IMR-90 (cell line): ENCODE measurements around the gene RPTOR. TPM values are rescaled to one million over a fixed set of nuclear protein-coding genes. Genes with fewer than 3 reads are reported as not detected.
A peak's percentile ranks its signal among the peaks of the same experiment; 100 is the strongest.

Source experiments
- ATAC-seq: fragments of 200-7000 bp; cut with Tn5 transposase; 2 replicates; pipeline ENCODE4 v1.9.1; 2020; ENCODE audit warnings: low read depth, mild to moderate bottlenecking, moderate library complexity
- BruUV-seq: library from RNA; stranded (reverse); fragments of 400-500 nt; replicated peaks from 2 replicates; lab custom pipeline; 2021; lab: Mats Ljungman, UMichigan
- CTCF ChIA-PET: fragments of 300-600 bp; formaldehyde crosslinking; extraction: SDS; loops from one replicate; lab custom pipeline; 2021; ENCODE audit warnings: antibody characterized with exemption; lab: Yijun Ruan, JAX
- POLR2A ChIA-PET: fragments of 300-600 bp; sonication (Branson Sonifier 250); formaldehyde crosslinking; loops from one replicate; lab custom pipeline; 2022; ENCODE audit warnings: antibody characterized with exemption; ENCODE audit not compliant: unreplicated experiment; lab: Charles Lee
- DNase-seq: peaks from one replicate; pipeline ENCODE4 v3.0.0; 2013
- H2AFZ ChIP-seq: replicated peaks from 2 replicates; pipeline ENCODE3; 2013; ENCODE audit warnings: low read length, mild to moderate bottlenecking; ENCODE audit not compliant: poor library complexity
- H2AK5ac ChIP-seq: 2 replicates; pipeline ENCODE4 v1.6.1; 2013; ENCODE audit warnings: low read depth, low read length, inconsistent platforms
- H2AK9ac ChIP-seq: replicated peaks from 2 replicates; pipeline ENCODE3; 2013; ENCODE audit warnings: mild to moderate bottlenecking, low read depth, low read length, moderate library complexity; ENCODE audit not compliant: poor library complexity
- H2BK120ac ChIP-seq: 2 replicates; pipeline ENCODE4 v1.6.1; 2013; ENCODE audit warnings: low read depth, low read length, inconsistent platforms
- H2BK15ac ChIP-seq: 3 replicates; pipeline ENCODE4 v1.6.1; 2013; ENCODE audit warnings: low read depth, low read length, inconsistent platforms
- H2BK20ac ChIP-seq: 2 replicates; pipeline ENCODE4 v1.6.1; 2013; ENCODE audit warnings: low read depth, mild to moderate bottlenecking, inconsistent platforms, low read length, moderate library complexity
- H2BK5ac ChIP-seq: 2 replicates; pipeline ENCODE4 v1.6.1; 2013; ENCODE audit warnings: mild to moderate bottlenecking, low read depth, low read length, inconsistent platforms; ENCODE audit not compliant: poor library complexity, severe bottlenecking
- H3K14ac ChIP-seq: replicated peaks from 2 replicates; pipeline ENCODE4 v1.6.1; 2013; ENCODE audit warnings: low read depth, low read length, inconsistent platforms
- H3K18ac ChIP-seq: 2 replicates; pipeline ENCODE4 v1.6.1; 2013; ENCODE audit warnings: low read depth, low read length, control low read depth
- H3K23ac ChIP-seq: 2 replicates; pipeline ENCODE4 v1.6.1; 2013; ENCODE audit warnings: low read depth, low read length, inconsistent platforms
- H3K27ac ChIP-seq: 2 replicates; pipeline ENCODE4 v1.5.1; 2013; ENCODE audit warnings: mild to moderate bottlenecking, control low read depth, low read length; ENCODE audit not compliant: insufficient read depth
- H3K27me3 ChIP-seq: 2 replicates; pipeline ENCODE4 v1.6.1; 2013; ENCODE audit warnings: low read length; ENCODE audit not compliant: control insufficient read depth, insufficient read depth
- H3K36me3 ChIP-seq: 2 replicates; pipeline ENCODE4 v1.6.1; 2013; ENCODE audit warnings: low read length, mixed read lengths; ENCODE audit not compliant: control insufficient read depth, insufficient read depth
- H3K4ac ChIP-seq: 2 replicates; pipeline ENCODE4 v1.6.1; 2013; ENCODE audit warnings: low read depth, low read length, inconsistent platforms
- H3K4me1 ChIP-seq: 2 replicates; pipeline ENCODE4 v1.6.1; 2013; ENCODE audit warnings: low read length, mixed read lengths; ENCODE audit not compliant: control insufficient read depth, insufficient read depth
- H3K4me2 ChIP-seq: 2 replicates; pipeline ENCODE4 v1.6.1; 2013; ENCODE audit warnings: low read depth, mild to moderate bottlenecking, control low read depth, low read length, moderate library complexity
- H3K4me3 ChIP-seq: 2 replicates; pipeline ENCODE4 v1.5.1; 2013; ENCODE audit warnings: low read depth, mild to moderate bottlenecking, control low read depth, low read length, moderate library complexity; ENCODE audit not compliant: insufficient read depth
- H3K56ac ChIP-seq: 2 replicates; pipeline ENCODE4 v1.6.1; 2013; ENCODE audit warnings: low read length, inconsistent platforms; ENCODE audit not compliant: insufficient read depth; ENCODE audit errors: extremely low read depth
- H3K79me1 ChIP-seq, 2 experiments: 2 replicates each; pipeline ENCODE4 v1.6.1; 2013; ENCODE audit warnings: low read length in 2 of 2, inconsistent platforms in 1 of 2, low read depth in 1 of 2
- H3K9ac ChIP-seq: 2 replicates; pipeline ENCODE4 v1.6.1; 2013; ENCODE audit warnings: low read depth, low read length, control low read depth
- H3K9me1 ChIP-seq: 2 replicates; pipeline ENCODE4 v1.6.1; 2013; ENCODE audit warnings: low read length, inconsistent platforms; ENCODE audit not compliant: insufficient read depth
- H3K9me3 ChIP-seq: 2 replicates; pipeline ENCODE4 v1.6.1; 2013; ENCODE audit warnings: low read length; ENCODE audit not compliant: control insufficient read depth, insufficient read depth
- H4K20me1 ChIP-seq: 2 replicates; pipeline ENCODE4 v1.6.1; 2013; ENCODE audit warnings: low read length, inconsistent platforms; ENCODE audit not compliant: insufficient read depth
- H4K5ac ChIP-seq: 2 replicates; pipeline ENCODE4 v1.6.1; 2013; ENCODE audit warnings: mild to moderate bottlenecking, low read depth, low read length, control low read depth
- H4K8ac ChIP-seq, 2 experiments: 2 replicates each; pipeline ENCODE4 v1.6.1; 2013; ENCODE audit warnings: low read depth in 2 of 2, low read length in 2 of 2, control low read depth in 1 of 2, inconsistent platforms in 1 of 2
- H4K91ac ChIP-seq: 2 replicates; pipeline ENCODE4 v1.6.1; 2013; ENCODE audit warnings: low read depth, low read length, inconsistent platforms; ENCODE audit not compliant: insufficient read depth
- CEBPB ChIP-seq: IDR thresholded peaks from 2 replicates; pipeline ENCODE4 v1.6.1; 2012; ENCODE audit warnings: low read depth, low read length, improper control_type of control experiment
- CTCF ChIP-seq: conservative IDR thresholded peaks from 2 replicates; pipeline ENCODE4 v1.5.1; 2012; ENCODE audit warnings: mild to moderate bottlenecking, low read depth, low read length, improper control_type of control experiment
- WGBS, 2 experiments: methylation state at CpG; one replicate each; pipeline versions ENCODE4 v1.1.5 to v1.1.7; 2013; ENCODE audit warnings: missing lambda C conversion rate in 2 of 2; ENCODE audit not compliant: insufficient read length in 1 of 2; ENCODE audit errors: extremely low coverage in 2 of 2; 5-methylcytosine and 5-hydroxymethylcytosine counted together
- dilution Hi-C: fragments of 300-500 bp; cut with HindIII; formaldehyde crosslinking; loops from one replicate; pipeline ENCODE4 v1.14.3; 2018; ENCODE audit warnings: low sequenced_read_pairs; ENCODE audit not compliant: unreplicated experiment
- in situ Hi-C: fragments of 300-500 bp; cut with MboI; formaldehyde crosslinking; loops from 3 replicates; pipeline ENCODE4 v1.14.3; 2019; ENCODE audit warnings: low sequenced_read_pairs, inconsistent platforms, mixed read lengths
- intact Hi-C: fragments of 100-400 bp; cut with micrococcal nuclease; formaldehyde crosslinking; loops from 2 replicates; pipeline ENCODE4 v1.10.0; 2022
- polyA plus RNA-seq, 3 experiments: library from polyadenylated mRNA; depleted of rRNA; stranded (reverse); fragments of >200 nt; gene quantifications; 2 replicates each; pipeline ENCODE4 v1.2.3, GENCODE V29; 2012; ENCODE audit warnings: low replicate concordance in 1 of 3
- total RNA-seq: library from RNA; depleted of rRNA; stranded (reverse); fragments of >200 nt; gene quantifications from 2 replicates; pipeline ENCODE4 v1.2.3, GENCODE V29; 2012

Gene RPTOR
- total and polyA plus RNA-seq, 2 of the 4 experiments (the other 2 are of a cell fraction): 10.8 to 14.7 TPM

GRCh38 chr17:80673152-80673920 lies 128.7 kb downstream of the RPTOR start:
- Histone ChIP-seq H3K9me1 (peaks cover 10% of the 10 kb centered on the region), H4K8ac (no peak overlapping the region), H2BK5ac (no peak overlapping the region), H2AK9ac (no peak overlapping the region), H4K91ac (no peak overlapping the region), H3K23ac (peak overlapping the region; percentile 6; the same call in 1 of the 2 replicates), H3K4me2 (0 out of 2 replicates have a peak overlapping the region, but pooled peaks have one; percentile 1), H3K4ac (peak overlapping the region; percentile 37; the same call in 1 of the 2 replicates), H2BK15ac (no peak overlapping the region), H3K18ac (no peak overlapping the region), H3K27ac (peak overlapping the region; percentile 12; the same call in 1 of the 2 replicates), H4K20me1 (no peaks in the 10 kb centered on the region), H2BK20ac (no peak overlapping the region), H4K5ac (no peak overlapping the region), H2AFZ (no peak overlapping the region), H2BK120ac (no peak overlapping the region), H2AK5ac (peak overlapping the region; percentile 3; the same call in 1 of the 2 replicates), H3K4me1 (peaks cover 6% of the 10 kb centered on the region), H3K4me3 (no peak overlapping the region), H3K56ac (no peak overlapping the region), H3K27me3 (no peaks in the 10 kb centered on the region), H3K36me3 (no peaks in the 10 kb centered on the region), H3K9me3 (no peaks in the 10 kb centered on the region), H3K14ac (peak overlapping the region; percentile 61; the same call in 1 of the 2 replicates), H3K79me1 (peaks cover 34 to 81% of the 10 kb centered on the region in 2 experiments), H3K9ac (no peak overlapping the region)
- intact Hi-C loops (loop anchor here (10.0 kb wide), 1 partner anchor 221 kb away; no protein-coding TSS in a partner anchor), dilution Hi-C loops (no loop called here), in situ Hi-C loops (no loop called here)
- peak; percentile 40 for DNase-seq
- CTCF ChIA-PET: no interaction called here
- POLR2A ChIA-PET: no interaction called here
- peak; percentile 31; the same call in 1 of the 2 replicates for ATAC-seq
- WGBS, 2 experiments: 45% methylated on average over 5 of the region's 14 CpGs; no CpG with 5 or more reads in 1 of the 2 experiments
- BruUV-seq: no TSS peak
- TF ChIP-seq CEBPB: peak; percentile 30; the same call in 1 of the 2 replicates
- no peak for TF ChIP-seq CTCF
